SK-N-SH treated with all-trans-retinoic acid at 6 μM for 48 hours (cell line): ENCODE results near the gene SLC25A52.
"Not testable (repeated sequence)": the region's sequence is repeated elsewhere in the genome, so short reads cannot be mapped to it uniquely, and the experiment has no call there.

Source experiments
- ATAC-seq: fragments of 200-7000 bp; cut with Tn5 transposase; 3 replicates; pipeline ENCODE4 v1.9.1; 2020; ENCODE audit warnings: mild to moderate bottlenecking, moderate library complexity
- ARNTL ChIP-seq: fragments of 450-650 bp; formaldehyde crosslinking; IDR thresholded peaks from 2 replicates; pipeline ENCODE4 v1.5.0; 2020; ENCODE audit warnings: low read depth, mild to moderate bottlenecking, moderate library complexity, borderline replicate concordance
- BACH2 ChIP-seq: fragments of 250-450 bp; sonication (Bioruptor Pico); IDR thresholded peaks from 2 replicates; pipeline ENCODE4 v1.9.0; 2021; ENCODE audit warnings: mild to moderate bottlenecking, borderline replicate concordance
- CREB5 ChIP-seq: fragments of 250-450 bp; sonication (Bioruptor Pico); IDR thresholded peaks from 2 replicates; pipeline ENCODE4 v1.5.1; 2020; ENCODE audit warnings: low read depth, mild to moderate bottlenecking, moderate library complexity
- CSDC2 ChIP-seq: fragments of 250-450 bp; sonication (Bioruptor Pico); IDR thresholded peaks from 2 replicates; pipeline ENCODE4 v1.5.0; 2020; ENCODE audit warnings: mild to moderate bottlenecking, moderate library complexity
- CSRNP3 ChIP-seq: fragments of 250-450 bp; sonication (Bioruptor Pico); IDR thresholded peaks from 2 replicates; pipeline ENCODE4 v1.5.1; 2021; ENCODE audit warnings: mild to moderate bottlenecking, moderate library complexity
- ESRRG ChIP-seq: fragments of 250-450 bp; sonication (Bioruptor Pico); IDR thresholded peaks from 2 replicates; pipeline ENCODE4 v1.6.1; 2021; ENCODE audit warnings: mild to moderate bottlenecking
- GLIS3 ChIP-seq: fragments of 250-450 bp; sonication (Bioruptor Pico); IDR thresholded peaks from 2 replicates; pipeline ENCODE4 v1.5.0; 2020; ENCODE audit warnings: mild to moderate bottlenecking, moderate library complexity
- ISL1 ChIP-seq: fragments of 250-450 bp; sonication (Bioruptor Pico); IDR thresholded peaks from 2 replicates; pipeline ENCODE4 v2.1.2; 2022; ENCODE audit warnings: mild to moderate bottlenecking, moderate library complexity
- OSR1 ChIP-seq: fragments of 250-450 bp; sonication (Bioruptor Pico); IDR thresholded peaks from 2 replicates; pipeline ENCODE4 v1.8.0; 2022; ENCODE audit warnings: moderate library complexity, mild to moderate bottlenecking, inconsistent platforms
- PATZ1 ChIP-seq: fragments of 250-450 bp; sonication (Bioruptor Pico); IDR thresholded peaks from 2 replicates; pipeline ENCODE4 v1.8.0; 2020; ENCODE audit warnings: mild to moderate bottlenecking, moderate library complexity, borderline replicate concordance
- POU6F1 ChIP-seq: fragments of 250-450 bp; sonication (Bioruptor Pico); IDR thresholded peaks from 2 replicates; pipeline ENCODE4 v1.8.0; 2021; ENCODE audit warnings: low read depth, mild to moderate bottlenecking, moderate library complexity, borderline replicate concordance
- PPARA ChIP-seq: fragments of 250-450 bp; sonication (Bioruptor Pico); IDR thresholded peaks from 2 replicates; pipeline ENCODE4 v1.5.0; 2020; ENCODE audit warnings: mild to moderate bottlenecking, borderline replicate concordance
- RARB ChIP-seq: fragments of 250-450 bp; sonication (Bioruptor Pico); IDR thresholded peaks from 2 replicates; pipeline ENCODE4 v1.8.0; 2021; ENCODE audit warnings: mild to moderate bottlenecking, moderate library complexity
- TCF4 ChIP-seq: fragments of 250-450 bp; sonication (Bioruptor Pico); IDR thresholded peaks from 2 replicates; pipeline ENCODE4 v1.8.0; 2021; ENCODE audit warnings: mild to moderate bottlenecking, moderate library complexity, borderline replicate concordance
- TOX ChIP-seq: fragments of 250-450 bp; sonication (Bioruptor Pico); IDR thresholded peaks from 2 replicates; pipeline ENCODE4 v1.8.0; 2021; ENCODE audit warnings: mild to moderate bottlenecking, moderate library complexity, borderline replicate concordance
- TSHZ2 ChIP-seq: fragments of 250-450 bp; sonication (Bioruptor Pico); IDR thresholded peaks from 2 replicates; pipeline ENCODE4 v1.5.0; 2020; ENCODE audit warnings: mild to moderate bottlenecking, moderate library complexity
- ZC3H10 ChIP-seq: fragments of 250-450 bp; sonication (Bioruptor Pico); IDR thresholded peaks from 2 replicates; pipeline ENCODE4 v1.5.1; 2021; ENCODE audit warnings: mild to moderate bottlenecking, moderate library complexity
- ZFP3 ChIP-seq: fragments of 250-450 bp; sonication (Bioruptor Pico); IDR thresholded peaks from 2 replicates; pipeline ENCODE4 v1.5.0; 2020; ENCODE audit warnings: mild to moderate bottlenecking, moderate library complexity
- ZFP30 ChIP-seq: fragments of 450-650 bp; formaldehyde crosslinking; IDR thresholded peaks from 2 replicates; pipeline ENCODE4 v1.5.0; 2022; ENCODE audit warnings: mild to moderate bottlenecking, moderate library complexity
- ZNF565 ChIP-seq: fragments of 450-650 bp; formaldehyde crosslinking; conservative IDR thresholded peaks from 2 replicates; pipeline ENCODE4 v1.5.0; 2020; ENCODE audit warnings: low read depth, mild to moderate bottlenecking, moderate library complexity
- ZNF70 ChIP-seq: fragments of 450-650 bp; formaldehyde crosslinking; IDR thresholded peaks from 2 replicates; pipeline ENCODE4 v1.5.0; 2020; ENCODE audit warnings: mild to moderate bottlenecking, moderate library complexity
- ZNF8 ChIP-seq: fragments of 450-650 bp; formaldehyde crosslinking; IDR thresholded peaks from 2 replicates; pipeline ENCODE4 v1.5.0; 2020; ENCODE audit warnings: mild to moderate bottlenecking, moderate library complexity

SLC25A52 gene

GRCh38 chr18:31738460-31739407, 21.9 kb downstream of the SLC25A52 start:
- no peak for ATAC-seq
- no peak for TF ChIP-seq GLIS3 (CRISPR knock-in tag)
- no peak for TF ChIP-seq BACH2

GRCh38 chr18:31736630-31737029, 24.1 kb downstream of the SLC25A52 start:
- ATAC-seq, result no peak
- TF ChIP-seq ISL1 (CRISPR knock-in tag) (no peak), CREB5 (CRISPR knock-in tag) (no peak), RARB (CRISPR knock-in tag) (no peak), ARNTL (CRISPR knock-in tag) (no peak), PATZ1 (CRISPR knock-in tag) (no peak), ESRRG (no peak), ZNF70 (CRISPR knock-in tag) (no peak), TCF4 (no peak), TSHZ2 (no peak), OSR1 (CRISPR knock-in tag) (no peak), TOX (CRISPR knock-in tag) (no peak), CSRNP3 (CRISPR knock-in tag) (no peak), ZFP3 (CRISPR knock-in tag) (no peak), ZC3H10 (CRISPR knock-in tag) (no peak), POU6F1 (no peak), ZFP30 (CRISPR knock-in tag) (no peak), CSDC2 (CRISPR knock-in tag) (no peak), ZNF8 (CRISPR knock-in tag) (no peak)

- ATAC-seq, result no peak
- TF ChIP-seq ARNTL (CRISPR knock-in tag) (no peak), CSDC2 (CRISPR knock-in tag) (no peak), ZNF565 (no peak), ESRRG (no peak), ZFP30 (CRISPR knock-in tag) (no peak), ISL1 (CRISPR knock-in tag) (no peak), ZFP3 (CRISPR knock-in tag) (no peak), TCF4 (no peak), POU6F1 (no peak), PPARA (no peak), OSR1 (CRISPR knock-in tag) (no peak), BACH2 (no peak), PATZ1 (CRISPR knock-in tag) (no peak)
Observed at GRCh38 chr18:31731628-31732027, 29.1 kb downstream of the SLC25A52 start.

GRCh38 chr18:31729196-31729595, 31.5 kb downstream of the SLC25A52 start:
- not testable (repeated sequence) for ATAC-seq
